Breast epithelium (tissue), 3 donors: ENCODE results near the gene LACC1.

Source experiments
- POLR2A ChIP-seq: fragments of 450-650 bp; IDR thresholded peaks from one replicate; pipeline ENCODE4 v1.6.1; 2016; ENCODE audit warnings: antibody characterized with exemption, mild to moderate bottlenecking, moderate library complexity
- POLR2AphosphoS5 ChIP-seq, 3 donors: sonication (generic); formaldehyde crosslinking; IDR thresholded peaks; one replicate each; pipeline ENCODE4 v1.6.1; 2017; ENCODE audit warnings: antibody characterized with exemption in 3 of 3
- TF ChIP-seq, protein P1 (sequence below), 3 donors: fragments of 450-650 bp; IDR thresholded peaks; one replicate each; pipeline ENCODE4 v1.5.1; 2016 to 2017; ENCODE audit warnings: antibody characterized with exemption in 3 of 3, mild to moderate bottlenecking in 3 of 3, moderate library complexity in 3 of 3

DNA sequence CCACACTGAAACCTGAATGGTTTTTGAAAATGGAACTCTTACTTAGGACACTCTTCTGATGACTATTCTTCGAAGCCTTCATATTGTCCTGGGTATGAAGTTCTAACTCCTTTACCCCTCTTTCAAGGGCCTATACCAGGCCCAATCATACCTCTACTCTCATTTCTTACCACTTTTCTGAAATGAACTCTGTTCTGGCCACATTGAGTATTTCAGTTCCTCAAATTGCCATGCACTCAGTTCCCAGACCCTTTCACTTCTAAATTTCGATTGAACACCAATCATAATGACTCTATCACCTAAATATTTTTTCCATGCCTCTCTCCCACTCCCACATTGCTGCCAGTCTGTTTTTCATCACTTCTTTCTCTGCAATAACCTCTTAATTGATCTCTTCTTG, 53.7 kb downstream of the LACC1 start:
- TF ChIP-seq, protein P1, sequence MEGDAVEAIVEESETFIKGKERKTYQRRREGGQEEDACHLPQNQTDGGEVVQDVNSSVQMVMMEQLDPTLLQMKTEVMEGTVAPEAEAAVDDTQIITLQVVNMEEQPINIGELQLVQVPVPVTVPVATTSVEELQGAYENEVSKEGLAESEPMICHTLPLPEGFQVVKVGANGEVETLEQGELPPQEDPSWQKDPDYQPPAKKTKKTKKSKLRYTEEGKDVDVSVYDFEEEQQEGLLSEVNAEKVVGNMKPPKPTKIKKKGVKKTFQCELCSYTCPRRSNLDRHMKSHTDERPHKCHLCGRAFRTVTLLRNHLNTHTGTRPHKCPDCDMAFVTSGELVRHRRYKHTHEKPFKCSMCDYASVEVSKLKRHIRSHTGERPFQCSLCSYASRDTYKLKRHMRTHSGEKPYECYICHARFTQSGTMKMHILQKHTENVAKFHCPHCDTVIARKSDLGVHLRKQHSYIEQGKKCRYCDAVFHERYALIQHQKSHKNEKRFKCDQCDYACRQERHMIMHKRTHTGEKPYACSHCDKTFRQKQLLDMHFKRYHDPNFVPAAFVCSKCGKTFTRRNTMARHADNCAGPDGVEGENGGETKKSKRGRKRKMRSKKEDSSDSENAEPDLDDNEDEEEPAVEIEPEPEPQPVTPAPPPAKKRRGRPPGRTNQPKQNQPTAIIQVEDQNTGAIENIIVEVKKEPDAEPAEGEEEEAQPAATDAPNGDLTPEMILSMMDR (IDR thresholded peaks at IDR 0.05) = no peak
- TF ChIP-seq POLR2A (no peak), POLR2AphosphoS5 (IDR thresholded peaks at IDR 0.05) (no peak)
